Tongue (tissue), 2 donors: ENCODE data around the gene AKAP5. TPM values are rescaled to one million over a fixed set of nuclear protein-coding genes. Genes with fewer than 3 reads are reported as not detected.

Experiments
- DNase-seq: peaks from one replicate; pipeline ENCODE4 v3.0.0-alpha.2; 2015
- total RNA-seq: library from RNA; depleted of rRNA; stranded (reverse); fragments of >200 nt; gene quantifications from one replicate; pipeline ENCODE4 v1.2.3, GENCODE V29; 2014

The AKAP5 gene
- total RNA-seq, 1 donor from 2014 or later, result 0.51 TPM

GRCh38 chr14:64461221-64461620, 4.1 kb upstream of the AKAP5 start:
- no peak for DNase-seq

GRCh38 chr14:64463195-64463594, 2.1 kb upstream of the AKAP5 start:
- no peak for DNase-seq

- no peak for DNase-seq
Measured at GRCh38 chr14:64463873-64464272, 1.4 kb upstream of the AKAP5 start.

GRCh38 chr14:64464651-64465050, 648 bp upstream of the AKAP5 start:
- no peak for DNase-seq

- DNase-seq, result peak; percentile 64
Measured at GRCh38 chr14:64465831-64466554, 694 bp downstream of the AKAP5 start.

GRCh38 chr14:64467101-64467500, 1.8 kb downstream of the AKAP5 start:
- no peak for DNase-seq

- no peak for DNase-seq
Measured at GRCh38 chr14:64467566-64467965, 2.3 kb downstream of the AKAP5 start.

- no peak for DNase-seq
Measured at GRCh38 chr14:64468451-64468850, 3.2 kb downstream of the AKAP5 start.

GRCh38 chr14:64474041-64474440, 8.7 kb downstream of the AKAP5 start:
- no peak for DNase-seq

- DNase-seq, result no peak
Measured at GRCh38 chr14:64474698-64475097, 9.4 kb downstream of the AKAP5 start.

GRCh38 chr14:64475585-64476273, 10.4 kb downstream of the AKAP5 start:
- peak; percentile 6 for DNase-seq

- no peak for DNase-seq
Measured at GRCh38 chr14:64476438-64476837, 11.1 kb downstream of the AKAP5 start.

GRCh38 chr14:64478634-64479250, 13.4 kb downstream of the AKAP5 start:
- DNase-seq, result peak; percentile 50

GRCh38 chr14:64488590-64489099, 23.3 kb downstream of the AKAP5 start:
- DNase-seq, result no peak

GRCh38 chr14:64491637-64492036, 26.3 kb downstream of the AKAP5 start:
- DNase-seq, result no peak

GRCh38 chr14:64493455-64493854, 28.2 kb downstream of the AKAP5 start:
- no peak for DNase-seq

GRCh38 chr14:64495252-64495651, 30.0 kb downstream of the AKAP5 start:
- DNase-seq, result no peak

- DNase-seq, result no peak
Measured at GRCh38 chr14:64496764-64497163, 31.5 kb downstream of the AKAP5 start.

GRCh38 chr14:64500088-64500487, 34.8 kb downstream of the AKAP5 start:
- DNase-seq, result no peak

GRCh38 chr14:64501411-64502171, 36.3 kb downstream of the AKAP5 start:
- no peak for DNase-seq

GRCh38 chr14:64502456-64502855, 37.2 kb downstream of the AKAP5 start:
- DNase-seq, result no peak

GRCh38 chr14:64502887-64503433, 37.7 kb downstream of the AKAP5 start:
- peak; percentile 61 for DNase-seq
